Upper lobe of left lung (tissue), 4 donors: ENCODE data around the gene PFKP.

Experiments
- POLR2A ChIP-seq, 4 donors: fragments of 450-650 bp; IDR thresholded peaks; one replicate each; pipeline ENCODE4 v1.5.1; 2016 to 2017; ENCODE audit warnings: antibody characterized with exemption in 4 of 4, mild to moderate bottlenecking in 2 of 4
- POLR2AphosphoS5 ChIP-seq, 2 donors: sonication (generic); formaldehyde crosslinking; IDR thresholded peaks; one replicate each; pipeline ENCODE4 v1.5.1; 2017; ENCODE audit warnings: antibody characterized with exemption in 2 of 2
- TF ChIP-seq, protein P1 (sequence below), 6 experiments: fragments of 450-650 bp in 4 of 6; fragments of 200-600 bp in 2 of 6; sonication (generic) in 2 of 6; IDR thresholded peaks; one replicate each; pipeline ENCODE4 v1.5.1; 2016 to 2019; ENCODE audit warnings: antibody characterized with exemption in 6 of 6

DNA sequence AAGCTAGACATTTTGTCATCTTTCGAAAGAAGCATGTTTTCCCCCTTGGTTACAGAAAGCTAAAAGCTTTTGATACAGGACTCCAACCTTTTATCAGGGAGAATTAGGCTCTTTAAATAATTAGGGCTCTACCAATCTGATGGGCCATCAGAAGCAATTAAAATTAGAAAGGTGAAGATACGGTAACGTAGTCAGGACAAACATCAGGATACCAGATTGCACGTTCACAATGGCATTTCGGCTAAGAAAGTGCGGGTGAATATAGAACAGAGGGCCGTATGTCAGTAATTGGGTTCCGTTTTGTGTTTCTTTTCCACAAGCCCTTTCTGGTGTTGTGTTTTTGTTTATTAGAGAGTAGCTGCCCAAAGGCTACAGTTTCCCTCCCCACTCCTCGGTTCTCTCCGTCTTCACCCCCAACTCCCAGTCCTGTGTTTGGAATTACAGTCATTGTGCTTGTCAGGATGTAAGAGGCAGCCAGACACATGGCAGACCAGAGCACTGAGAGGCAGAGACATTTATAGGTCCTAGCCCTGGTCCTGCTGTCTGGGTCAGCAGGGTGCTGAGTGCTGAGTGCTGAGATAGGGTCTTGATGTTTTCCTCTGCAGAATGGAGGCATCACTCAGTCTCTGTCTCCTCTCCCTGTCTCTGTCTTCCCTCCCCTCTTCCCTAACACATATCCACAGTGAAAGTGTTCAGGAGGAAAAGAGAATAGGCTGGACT is 5.5 kb downstream of the PFKP start:
- no peak for TF ChIP-seq POLR2AphosphoS5 (IDR thresholded peaks at IDR 0.05)
- TF ChIP-seq POLR2A (IDR thresholded peaks at IDR 0.05), result no peak
- TF ChIP-seq, protein P1, sequence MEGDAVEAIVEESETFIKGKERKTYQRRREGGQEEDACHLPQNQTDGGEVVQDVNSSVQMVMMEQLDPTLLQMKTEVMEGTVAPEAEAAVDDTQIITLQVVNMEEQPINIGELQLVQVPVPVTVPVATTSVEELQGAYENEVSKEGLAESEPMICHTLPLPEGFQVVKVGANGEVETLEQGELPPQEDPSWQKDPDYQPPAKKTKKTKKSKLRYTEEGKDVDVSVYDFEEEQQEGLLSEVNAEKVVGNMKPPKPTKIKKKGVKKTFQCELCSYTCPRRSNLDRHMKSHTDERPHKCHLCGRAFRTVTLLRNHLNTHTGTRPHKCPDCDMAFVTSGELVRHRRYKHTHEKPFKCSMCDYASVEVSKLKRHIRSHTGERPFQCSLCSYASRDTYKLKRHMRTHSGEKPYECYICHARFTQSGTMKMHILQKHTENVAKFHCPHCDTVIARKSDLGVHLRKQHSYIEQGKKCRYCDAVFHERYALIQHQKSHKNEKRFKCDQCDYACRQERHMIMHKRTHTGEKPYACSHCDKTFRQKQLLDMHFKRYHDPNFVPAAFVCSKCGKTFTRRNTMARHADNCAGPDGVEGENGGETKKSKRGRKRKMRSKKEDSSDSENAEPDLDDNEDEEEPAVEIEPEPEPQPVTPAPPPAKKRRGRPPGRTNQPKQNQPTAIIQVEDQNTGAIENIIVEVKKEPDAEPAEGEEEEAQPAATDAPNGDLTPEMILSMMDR (IDR thresholded peaks at IDR 0.05), result no peak
